GM12873 (cell line): Measurements from ENCODE around the gene PSMD9.
A peak's percentile ranks its signal among the peaks of the same experiment; 100 is the strongest.

Experiments used
- TF ChIP-seq, protein P1 (sequence below): IDR thresholded peaks from 2 replicates; pipeline ENCODE4 v1.5.1; 2012; ENCODE audit warnings: low read depth, mild to moderate bottlenecking, moderate library complexity, low read length, control low read depth; ENCODE audit not compliant: insufficient read depth; ENCODE audit errors: missing control alignments

Gene PSMD9, protein sequence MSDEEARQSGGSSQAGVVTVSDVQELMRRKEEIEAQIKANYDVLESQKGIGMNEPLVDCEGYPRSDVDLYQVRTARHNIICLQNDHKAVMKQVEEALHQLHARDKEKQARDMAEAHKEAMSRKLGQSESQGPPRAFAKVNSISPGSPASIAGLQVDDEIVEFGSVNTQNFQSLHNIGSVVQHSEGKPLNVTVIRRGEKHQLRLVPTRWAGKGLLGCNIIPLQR

DNA sequence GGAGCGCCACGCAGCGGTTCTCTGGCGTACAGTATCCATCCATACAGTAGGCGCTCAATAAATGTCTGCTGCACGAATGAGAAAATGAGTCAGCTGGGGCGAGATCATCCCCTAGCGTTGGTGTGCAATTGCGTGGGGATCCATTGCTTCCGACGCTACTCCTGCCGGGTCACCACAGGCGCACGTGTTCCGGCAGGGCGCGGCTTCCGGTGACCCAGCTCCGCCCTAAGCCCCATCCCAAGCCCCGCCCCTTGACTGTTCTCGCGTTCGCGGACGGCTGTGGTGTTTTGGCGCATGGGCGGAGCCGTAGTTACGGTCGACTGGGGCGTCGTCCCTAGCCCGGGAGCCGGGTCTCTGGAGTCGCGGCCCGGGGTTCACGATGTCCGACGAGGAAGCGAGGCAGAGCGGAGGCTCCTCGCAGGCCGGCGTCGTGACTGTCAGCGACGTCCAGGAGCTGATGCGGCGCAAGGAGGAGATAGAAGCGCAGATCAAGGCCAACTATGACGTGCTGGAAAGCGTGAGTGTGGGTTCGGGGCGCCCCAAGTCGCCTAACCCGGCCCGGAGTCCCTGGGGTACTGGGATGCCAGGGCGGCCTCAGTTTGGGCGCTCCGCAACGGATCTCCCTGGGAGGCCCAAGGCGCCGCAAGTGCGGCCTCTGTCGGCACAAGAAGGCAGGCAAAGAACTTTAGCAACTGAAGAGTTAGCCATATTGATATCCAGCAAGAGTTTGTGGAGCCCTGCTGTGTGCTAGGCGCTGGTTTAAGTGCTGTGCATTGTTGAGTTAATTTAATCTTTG, at the start of gene PSMD9:
TSS of gene PSMD9 (plus strand) at position 313 of the 796 bp plus-strand sequence. CDS start at position 380, 67 bp downstream.
- TF ChIP-seq, protein P1, sequence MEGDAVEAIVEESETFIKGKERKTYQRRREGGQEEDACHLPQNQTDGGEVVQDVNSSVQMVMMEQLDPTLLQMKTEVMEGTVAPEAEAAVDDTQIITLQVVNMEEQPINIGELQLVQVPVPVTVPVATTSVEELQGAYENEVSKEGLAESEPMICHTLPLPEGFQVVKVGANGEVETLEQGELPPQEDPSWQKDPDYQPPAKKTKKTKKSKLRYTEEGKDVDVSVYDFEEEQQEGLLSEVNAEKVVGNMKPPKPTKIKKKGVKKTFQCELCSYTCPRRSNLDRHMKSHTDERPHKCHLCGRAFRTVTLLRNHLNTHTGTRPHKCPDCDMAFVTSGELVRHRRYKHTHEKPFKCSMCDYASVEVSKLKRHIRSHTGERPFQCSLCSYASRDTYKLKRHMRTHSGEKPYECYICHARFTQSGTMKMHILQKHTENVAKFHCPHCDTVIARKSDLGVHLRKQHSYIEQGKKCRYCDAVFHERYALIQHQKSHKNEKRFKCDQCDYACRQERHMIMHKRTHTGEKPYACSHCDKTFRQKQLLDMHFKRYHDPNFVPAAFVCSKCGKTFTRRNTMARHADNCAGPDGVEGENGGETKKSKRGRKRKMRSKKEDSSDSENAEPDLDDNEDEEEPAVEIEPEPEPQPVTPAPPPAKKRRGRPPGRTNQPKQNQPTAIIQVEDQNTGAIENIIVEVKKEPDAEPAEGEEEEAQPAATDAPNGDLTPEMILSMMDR, result peak; percentile 85

DNA sequence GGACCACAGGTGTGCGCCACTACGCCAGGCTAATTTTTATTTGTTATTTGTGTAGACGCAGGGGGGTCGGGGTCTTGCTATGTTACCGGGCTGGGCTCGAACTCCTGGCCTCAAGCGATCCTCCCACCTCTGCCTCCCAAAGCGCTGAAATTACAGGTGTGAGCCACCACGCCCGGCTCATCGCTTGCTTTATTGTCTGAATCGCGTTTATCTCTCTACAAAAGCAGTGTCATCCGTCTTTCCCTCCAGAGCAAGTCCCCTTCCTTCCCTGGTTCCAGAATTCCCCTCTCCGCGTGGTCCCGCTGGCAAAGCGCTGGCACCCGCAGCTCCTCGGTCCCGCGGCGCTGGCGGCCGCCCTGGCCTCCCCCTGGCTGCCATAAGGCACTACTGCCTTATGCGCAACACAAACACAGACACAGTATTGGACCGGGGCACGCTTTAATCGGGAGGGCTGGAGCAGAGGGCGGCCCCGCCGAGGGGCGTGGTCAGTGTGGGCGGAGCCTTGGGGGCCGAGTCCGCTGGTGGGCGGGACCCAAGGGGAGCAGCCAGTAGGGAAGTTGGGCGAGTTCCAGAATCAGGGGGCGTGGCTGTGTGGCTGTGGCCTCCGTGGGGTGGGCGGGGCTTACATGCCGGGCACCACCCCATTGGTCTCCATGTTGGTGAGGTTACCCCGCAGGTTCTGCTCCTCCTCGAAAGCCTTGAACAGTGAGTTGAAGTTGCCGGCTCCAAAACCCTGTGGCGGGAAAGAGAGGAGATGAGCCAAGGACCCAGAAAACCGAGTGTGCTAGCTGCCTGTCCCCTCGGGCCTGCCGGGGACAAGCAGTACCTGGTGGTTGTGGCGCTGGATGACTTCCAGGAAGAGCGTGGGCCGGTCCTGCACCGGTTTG, 49.2 kb upstream of the PSMD9 start:
- TF ChIP-seq, protein P1, result peak; percentile 25

- TF ChIP-seq, protein P1, result no peak
Measured at GRCh38 chr12:121839993-121840761, 48.4 kb upstream of the PSMD9 start.

- TF ChIP-seq, protein P1, result no peak
Measured at GRCh38 chr12:121843236-121843982, 45.2 kb upstream of the PSMD9 start.

DNA sequence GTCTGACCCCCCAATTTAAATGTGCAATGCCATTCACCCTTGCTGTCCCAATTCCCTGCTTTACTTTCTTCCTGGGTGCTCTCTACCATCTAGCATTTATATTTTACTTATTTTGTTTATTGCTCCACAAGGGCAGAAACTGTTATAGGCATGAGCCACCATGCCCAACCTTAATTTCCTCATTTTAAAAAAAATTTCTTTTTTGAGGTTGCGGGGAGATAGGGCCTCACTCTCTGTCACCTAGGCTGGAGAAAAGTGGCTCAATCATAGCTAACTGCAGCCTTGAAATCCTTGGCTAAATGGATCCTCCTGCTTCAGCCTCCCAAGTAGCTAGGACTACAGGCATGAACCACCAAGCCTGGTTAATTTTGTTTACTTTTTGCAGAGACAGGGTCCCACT, 42.9 kb upstream of the PSMD9 start:
- TF ChIP-seq, protein P1, result no peak

DNA sequence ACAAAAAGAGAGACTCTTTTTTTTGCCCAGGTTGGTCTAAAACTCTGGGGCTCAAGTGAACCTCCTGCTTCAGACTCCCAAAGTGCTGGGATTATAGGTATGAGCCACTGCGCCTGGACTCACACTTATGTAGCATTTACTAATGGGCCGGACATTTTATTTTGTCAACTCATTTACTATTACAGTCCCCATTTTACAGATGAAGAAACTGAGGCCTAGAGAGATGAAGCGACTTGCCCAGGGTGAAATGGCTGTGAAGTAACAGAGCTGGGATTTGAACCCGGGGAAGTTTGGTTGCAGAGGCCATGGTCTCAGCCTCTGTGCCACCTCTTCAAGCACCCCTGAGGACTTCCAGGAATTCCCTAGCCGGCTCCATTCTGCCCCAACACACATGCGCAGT, 39.4 kb upstream of the PSMD9 start:
- TF ChIP-seq, protein P1, result no peak
